Testis (tissue), 3 donors: ENCODE data around the gene TTC32. TPM values are rescaled to one million over a fixed set of nuclear protein-coding genes. Genes with fewer than 3 reads are reported as not detected.

Source experiments
- DNase-seq: peaks from one replicate; pipeline ENCODE4 v3.0.0-alpha.2; 2019
- H3K27ac ChIP-seq, 2 donors: fragments of 200-600 bp; sonication (generic); one replicate each; pipeline ENCODE4 v1.5.1; 2019
- H3K27me3 ChIP-seq: fragments of 200-600 bp; sonication (generic); one replicate; pipeline ENCODE4 v1.5.1; 2019
- H3K36me3 ChIP-seq: fragments of 200-600 bp; sonication (generic); one replicate; pipeline ENCODE4 v1.5.1; 2017; ENCODE audit warnings: low read depth; ENCODE audit errors: missing control alignments
- H3K4me1 ChIP-seq: fragments of 200-600 bp; sonication (generic); one replicate; pipeline ENCODE4 v1.5.1; 2019
- H3K4me3 ChIP-seq, 2 donors: fragments of 200-600 bp; sonication (generic); one replicate each; pipeline ENCODE4 v1.5.1; 2017 to 2019
- H3K9me3 ChIP-seq: fragments of 200-600 bp; sonication (generic); one replicate; pipeline ENCODE4 v1.5.1; 2017
- CTCF ChIP-seq, 3 experiments: fragments of 450-650 bp in 2 of 3; fragments of 200-600 bp in 1 of 3; sonication (generic) in 1 of 3; IDR thresholded peaks; one replicate each; pipeline ENCODE4 v1.5.1; 2016 to 2019; ENCODE audit warnings: antibody characterized with exemption in 3 of 3, mild to moderate bottlenecking in 2 of 3, moderate library complexity in 1 of 3
- POLR2A ChIP-seq: fragments of 450-650 bp; IDR thresholded peaks from one replicate; pipeline ENCODE4 v1.6.1; 2017; ENCODE audit warnings: antibody characterized with exemption, mild to moderate bottlenecking, moderate library complexity
- WGBS, 2 donors: methylation state at CpG; one replicate each; pipeline ENCODE4 v1.1.5; 2018; 5-methylcytosine and 5-hydroxymethylcytosine counted together
- intact Hi-C: fragments of 100-400 bp; cut with DNase I; formaldehyde crosslinking; loops from one replicate; pipeline ENCODE4 v1.15.1; 2023; ENCODE audit warnings: low total_unique reads
- polyA plus RNA-seq: library from polyadenylated mRNA; stranded (reverse); fragments of 350-450 nt; fragmentation: Illumina TruSeq; extraction: RNeasy Lipid Tissue Mini Kit (QIAGEN cat#74804); gene quantifications from one replicate; pipeline ENCODE4 v1.2.3, GENCODE V29; 2014; ENCODE audit warnings: low read depth, low replicate concordance; ENCODE audit not compliant: insufficient read depth
- total RNA-seq, 2 donors: library from RNA; depleted of rRNA; stranded (reverse); fragments of >200 nt; gene quantifications; one replicate each; pipeline ENCODE4 v1.2.3, GENCODE V29; 2016

Gene TTC32
- total and polyA plus RNA-seq, 3 donors from 2014 or later: 24.4 to 29.9 (median 25.6) TPM

- no peak for TF ChIP-seq CTCF (IDR thresholded peaks at IDR 0.05)
- TF ChIP-seq POLR2A: no peak
- no peak for DNase-seq
- Histone ChIP-seq H3K4me3 (no peak overlapping the region), H3K27me3 (no peaks in the 10 kb centered on the region), H3K27ac (no peak overlapping the region), H3K4me1 (no peaks in the 10 kb centered on the region), H3K36me3 (no peaks in the 10 kb centered on the region), H3K9me3 (no peaks in the 10 kb centered on the region)
- intact Hi-C loops: no loop called here
- WGBS, 2 donors: 79 to 80% methylated on average over 7 of the region's 7 CpGs
Measured at GRCh38 chr2:19857100-19857499, 44.7 kb downstream of the TTC32 start.

- intact Hi-C loops: no loop called here
- H3K27ac ChIP-seq: no peak overlapping the region
Measured at GRCh38 chr2:19855542-19856431, 46.0 kb downstream of the TTC32 start.

GRCh38 chr2:19854596-19855541 lies 46.9 kb downstream of the TTC32 start:
- 93 to 94% methylated on average over 20 of the region's 20 CpGs for WGBS, 2 donors
- Histone ChIP-seq H3K4me1 (no peaks in the 10 kb centered on the region), H3K4me3 (no peak overlapping the region), H3K27ac (no peak overlapping the region), H3K9me3 (no peaks in the 10 kb centered on the region), H3K27me3 (no peaks in the 10 kb centered on the region), H3K36me3 (no peaks in the 10 kb centered on the region)
- no peak for DNase-seq
- TF ChIP-seq POLR2A (no peak), CTCF (IDR thresholded peaks at IDR 0.05) (no peak)
- intact Hi-C loops: no loop called here

More at GRCh38 chr2:19855542-19856431, 46.0 kb downstream of the TTC32 start:
- Histone ChIP-seq H3K4me3 (no peak overlapping the region), H3K9me3 (no peaks in the 10 kb centered on the region), H3K36me3 (no peaks in the 10 kb centered on the region), H3K4me1 (no peaks in the 10 kb centered on the region), H3K27me3 (no peaks in the 10 kb centered on the region)
- 89 to 91% methylated on average over 14 to 15 of the region's 15 CpGs for WGBS, 2 donors
- no peak for TF ChIP-seq CTCF (IDR thresholded peaks at IDR 0.05)
- no peak for TF ChIP-seq POLR2A
- no peak for DNase-seq

GRCh38 chr2:19851116-19851695 lies 50.6 kb downstream of the TTC32 start:
- Histone ChIP-seq H3K4me3 (no peak overlapping the region), H3K27me3 (no peaks in the 10 kb centered on the region), H3K27ac (no peak overlapping the region), H3K36me3 (no peaks in the 10 kb centered on the region), H3K4me1 (no peaks in the 10 kb centered on the region), H3K9me3 (no peaks in the 10 kb centered on the region)
- 86 to 96% methylated on average over 2 to 4 of the region's 7 CpGs for WGBS, 2 donors
- no peak for TF ChIP-seq POLR2A
- TF ChIP-seq CTCF (IDR thresholded peaks at IDR 0.05): no peak
- DNase-seq: no peak
- intact Hi-C loops: no loop called here
